HG02852 (cell line): ENCODE results near the gene EPOP.

ENCODE experiments used
- ATAC-seq: cut with Tn5 transposase; IDR thresholded peaks from one replicate; pipeline ENCODE4 v1.9.1; 2021; ENCODE audit warnings: mild to moderate bottlenecking, moderate library complexity; ENCODE audit not compliant: unreplicated experiment

Gene EPOP

GRCh38 chr17:38674749-38675615, at the start of gene EPOP:
TSS of gene EPOP (minus strand) at chr17:38674957. CDS start at chr17:38674495, 462 bp downstream.
- ATAC-seq: peak; percentile 77

GRCh38 chr17:38721802-38722201, 47.0 kb upstream of the EPOP start:
- ATAC-seq: no peak

- no peak for ATAC-seq
Observed at GRCh38 chr17:38720941-38721340, 46.2 kb upstream of the EPOP start.

GRCh38 chr17:38719943-38720641, 45.3 kb upstream of the EPOP start:
- no peak for ATAC-seq

GRCh38 chr17:38719289-38719942, 44.7 kb upstream of the EPOP start:
- no peak for ATAC-seq

GRCh38 chr17:38717139-38717745, 42.5 kb upstream of the EPOP start:
- no peak for ATAC-seq

GRCh38 chr17:38716368-38717005, 41.7 kb upstream of the EPOP start:
- no peak for ATAC-seq

- ATAC-seq: no peak
Observed at GRCh38 chr17:38715216-38715943, 40.6 kb upstream of the EPOP start.

GRCh38 chr17:38713456-38714075, 38.8 kb upstream of the EPOP start:
- ATAC-seq: no peak

GRCh38 chr17:38712593-38712992, 37.8 kb upstream of the EPOP start:
- no peak for ATAC-seq

- ATAC-seq: no peak
Observed at GRCh38 chr17:38711792-38712571, 37.2 kb upstream of the EPOP start.

- ATAC-seq: no peak
Observed at GRCh38 chr17:38710985-38711384, 36.2 kb upstream of the EPOP start.

GRCh38 chr17:38710604-38710962, 35.8 kb upstream of the EPOP start:
- ATAC-seq: no peak

- no peak for ATAC-seq
Observed at GRCh38 chr17:38709864-38710603, 35.3 kb upstream of the EPOP start.

- no peak for ATAC-seq
Observed at GRCh38 chr17:38709104-38709820, 34.5 kb upstream of the EPOP start.

- no peak for ATAC-seq
Observed at GRCh38 chr17:38707678-38708351, 33.1 kb upstream of the EPOP start.
